CD4-positive, alpha-beta T cell treated with Interferon alpha-2 for 1 hour (primary cell): ENCODE results near the gene SEM1.
"Not testable (repeated sequence)": the region's sequence is repeated elsewhere in the genome, so short reads cannot be mapped to it uniquely, and the experiment has no call there.

Experiments used
- DNase-seq, 2 donors: peaks; one replicate each; pipeline ENCODE4 v3.0.0-alpha.2; 2020 to 2022

Gene SEM1

GRCh38 chr7:96658022-96658412, 51.6 kb downstream of the SEM1 start:
- DNase-seq = no peak

- no peak for DNase-seq
These were observed 52.2 kb downstream of the SEM1 start for GRCh38 chr7:96657347-96658021.

- no peak for DNase-seq
These were observed 53.7 kb downstream of the SEM1 start for GRCh38 chr7:96655956-96656355.

- no peak for DNase-seq
These were observed 54.9 kb downstream of the SEM1 start for GRCh38 chr7:96654630-96655188.

GRCh38 chr7:96649981-96650380, 59.7 kb downstream of the SEM1 start:
- DNase-seq = no peak

GRCh38 chr7:96648784-96649183, 60.9 kb downstream of the SEM1 start:
- DNase-seq = no peak

GRCh38 chr7:96647733-96648132, 61.9 kb downstream of the SEM1 start:
- DNase-seq = no peak

- DNase-seq = no peak
These were observed 64.6 kb downstream of the SEM1 start for GRCh38 chr7:96645084-96645483.

- not testable (repeated sequence) for DNase-seq
These were observed 66.2 kb downstream of the SEM1 start for GRCh38 chr7:96643436-96643835.

GRCh38 chr7:96640054-96640453, 69.6 kb downstream of the SEM1 start:
- no peak for DNase-seq
